Keratinocyte (primary cell): Measurements from ENCODE around the gene ZNF638.

Source experiments
- EZH2 ChIP-seq: IDR thresholded peaks from one replicate; pipeline ENCODE4 v1.6.1; 2012; ENCODE audit warnings: inconsistent platforms, mild to moderate bottlenecking, low read length, moderate library complexity
- TF ChIP-seq, protein P1 (sequence below), 3 experiments: IDR thresholded peaks in 1 of 3; conservative IDR thresholded peaks in 1 of 3; optimal IDR thresholded peaks in 1 of 3; 2 replicates in 2 of 3; 3 replicates in 1 of 3; pipeline versions ENCODE3 to v1.5.1; 2011; ENCODE audit warnings: low read length in 3 of 3, mild to moderate bottlenecking in 3 of 3, moderate library complexity in 2 of 3, control low read depth in 1 of 3, inconsistent platforms in 1 of 3; ENCODE audit not compliant: insufficient read depth in 2 of 3; ENCODE audit errors: extremely low read depth in 1 of 3

DNA sequence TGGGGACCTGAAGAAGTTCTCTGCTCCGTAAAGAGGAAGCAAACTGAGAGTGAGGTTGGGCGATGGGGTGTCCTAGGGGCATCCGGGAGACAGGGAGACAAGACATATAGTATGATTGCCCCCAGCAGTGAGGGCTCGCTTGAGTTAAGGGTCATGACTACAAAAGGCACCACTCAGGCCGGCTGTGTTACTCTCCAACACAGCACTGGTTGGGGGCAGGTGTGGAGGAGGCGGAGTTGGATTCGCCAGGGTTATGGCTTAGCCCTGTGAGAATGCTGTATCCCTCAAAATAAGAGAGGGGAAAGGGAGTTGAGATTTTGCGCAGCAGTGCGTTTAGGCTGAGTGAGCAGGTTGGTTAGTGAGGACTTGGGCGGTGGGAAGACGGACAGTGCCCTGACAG is 133.8 kb downstream of the ZNF638 start:
- TF ChIP-seq, protein P1, sequence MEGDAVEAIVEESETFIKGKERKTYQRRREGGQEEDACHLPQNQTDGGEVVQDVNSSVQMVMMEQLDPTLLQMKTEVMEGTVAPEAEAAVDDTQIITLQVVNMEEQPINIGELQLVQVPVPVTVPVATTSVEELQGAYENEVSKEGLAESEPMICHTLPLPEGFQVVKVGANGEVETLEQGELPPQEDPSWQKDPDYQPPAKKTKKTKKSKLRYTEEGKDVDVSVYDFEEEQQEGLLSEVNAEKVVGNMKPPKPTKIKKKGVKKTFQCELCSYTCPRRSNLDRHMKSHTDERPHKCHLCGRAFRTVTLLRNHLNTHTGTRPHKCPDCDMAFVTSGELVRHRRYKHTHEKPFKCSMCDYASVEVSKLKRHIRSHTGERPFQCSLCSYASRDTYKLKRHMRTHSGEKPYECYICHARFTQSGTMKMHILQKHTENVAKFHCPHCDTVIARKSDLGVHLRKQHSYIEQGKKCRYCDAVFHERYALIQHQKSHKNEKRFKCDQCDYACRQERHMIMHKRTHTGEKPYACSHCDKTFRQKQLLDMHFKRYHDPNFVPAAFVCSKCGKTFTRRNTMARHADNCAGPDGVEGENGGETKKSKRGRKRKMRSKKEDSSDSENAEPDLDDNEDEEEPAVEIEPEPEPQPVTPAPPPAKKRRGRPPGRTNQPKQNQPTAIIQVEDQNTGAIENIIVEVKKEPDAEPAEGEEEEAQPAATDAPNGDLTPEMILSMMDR (optimal IDR thresholded peaks at IDR 0.05 in 1 of 3, IDR thresholded peaks at IDR 0.05 in 1 of 3, conservative IDR thresholded peaks at IDR 0.05 in 1 of 3; ENCODE audit: extremely low read depth in 1 of 3, insufficient read depth in 2 of 3, low read length in 3 of 3) = no peak
- no peak for TF ChIP-seq EZH2
